PC-3 (cell line): Measurements from ENCODE around the gene LCLAT1. TPM values are rescaled to one million over a fixed set of nuclear protein-coding genes. Genes with fewer than 3 reads are reported as not detected.

Experiments
- ATAC-seq: fragments of 200-7000 bp; cut with Tn5 transposase; 2 replicates; pipeline ENCODE4 v1.9.1; 2020; ENCODE audit warnings: mild to moderate bottlenecking, moderate library complexity
- BruUV-seq: library from RNA; stranded (reverse); fragments of 400-500 nt; replicated peaks from 2 replicates; lab custom pipeline; 2021; lab: Mats Ljungman, UMichigan
- CTCF ChIA-PET: fragments of 300-600 bp; sonication (Branson Sonifier 250); formaldehyde crosslinking; loops from one replicate; lab custom pipeline; 2022; ENCODE audit warnings: antibody characterized with exemption; lab: Charles Lee
- POLR2A ChIA-PET: fragments of 300-600 bp; sonication (Branson Sonifier 250); formaldehyde crosslinking; loops from one replicate; lab custom pipeline; 2022; ENCODE audit warnings: antibody characterized with exemption; ENCODE audit not compliant: unreplicated experiment; lab: Charles Lee
- DNase-seq: peaks from one replicate; pipeline ENCODE4 v3.0.0-alpha.2; 2015
- H2AFZ ChIP-seq: fragments of 300-600 bp; sonication (generic); 2 replicates; pipeline ENCODE4 v1.6.0; 2016; ENCODE audit warnings: antibody characterized with exemption, low read length
- H3F3A ChIP-seq: fragments of 300-600 bp; sonication (generic); one replicate; pipeline ENCODE4 v1.6.0; 2017; ENCODE audit warnings: antibody characterized with exemption, low read length, control low read depth, mild to moderate bottlenecking; ENCODE audit not compliant: unreplicated experiment
- H3K27ac ChIP-seq: fragments of 300-600 bp; sonication (generic); 2 replicates; pipeline ENCODE4 v1.5.1; 2016; ENCODE audit warnings: mild to moderate bottlenecking, low read length
- H3K27me3 ChIP-seq: fragments of 300-600 bp; sonication (generic); 2 replicates; pipeline ENCODE4 v1.6.1; 2016; ENCODE audit warnings: low read length, mixed read lengths
- H3K36me3 ChIP-seq: fragments of 300-600 bp; sonication (generic); 2 replicates; pipeline ENCODE4 v1.6.1; 2016; ENCODE audit warnings: low read depth, mixed run types, low read length, mixed read lengths
- H3K4me1 ChIP-seq: fragments of 300-600 bp; sonication (generic); 2 replicates; pipeline ENCODE4 v1.5.1; 2016; ENCODE audit warnings: low read length; ENCODE audit not compliant: insufficient read depth
- H3K4me2 ChIP-seq: fragments of 300-600 bp; sonication (generic); 2 replicates; pipeline ENCODE4 v1.6.0; 2016; ENCODE audit warnings: low read length
- H3K4me3 ChIP-seq: fragments of 300-600 bp; sonication (generic); 2 replicates; pipeline ENCODE4 v1.5.1; 2016; ENCODE audit warnings: mild to moderate bottlenecking, low read length, mixed read lengths
- H3K79me2 ChIP-seq: fragments of 300-600 bp; sonication (generic); 2 replicates; pipeline ENCODE4 v1.6.1; 2017; ENCODE audit warnings: low read length, mixed read lengths
- H3K9ac ChIP-seq: fragments of 300-600 bp; sonication (generic); 2 replicates; pipeline ENCODE4 v1.6.0; 2016; ENCODE audit warnings: mild to moderate bottlenecking, low read length
- H3K9me2 ChIP-seq: fragments of 300-600 bp; sonication (generic); replicated peaks from 2 replicates; pipeline ENCODE4 v1.6.1; 2016; ENCODE audit warnings: mixed run types, low read length, mixed read lengths
- H3K9me3 ChIP-seq: fragments of 300-600 bp; sonication (generic); 2 replicates; pipeline ENCODE4 v1.6.1; 2016; ENCODE audit warnings: low read length, mixed read lengths
- H4K20me1 ChIP-seq: fragments of 300-600 bp; sonication (generic); 2 replicates; pipeline ENCODE4 v1.6.1; 2016; ENCODE audit warnings: low read length, mixed read lengths
- EZH2 ChIP-seq: fragments of 300-600 bp; sonication (generic); IDR thresholded peaks from one replicate; pipeline ENCODE4 v1.6.1; 2017; ENCODE audit warnings: antibody characterized with exemption, mild to moderate bottlenecking, low read length; ENCODE audit not compliant: unreplicated experiment
- EZH2phosphoT487 ChIP-seq: fragments of 300-600 bp; sonication (generic); IDR thresholded peaks from 2 replicates; pipeline ENCODE4 v1.6.1; 2018; ENCODE audit warnings: mild to moderate bottlenecking, antibody characterized with exemption, low read length, borderline replicate concordance
- intact Hi-C: fragments of 100-400 bp; cut with micrococcal nuclease; formaldehyde crosslinking; loops from 2 replicates; pipeline ENCODE4 v1.9.0; 2023
- total RNA-seq: library from RNA; depleted of rRNA; stranded (reverse); fragments of >200 nt; gene quantifications from 2 replicates; pipeline ENCODE4 v1.2.3, GENCODE V29; 2014
- TF ChIP-seq, protein P1 (sequence below): fragments of 300-600 bp; sonication (generic); conservative IDR thresholded peaks from 2 replicates; pipeline ENCODE4 v1.5.1; 2017; ENCODE audit warnings: antibody characterized with exemption, low read depth, mild to moderate bottlenecking, low read length

The LCLAT1 gene
- total RNA-seq, 1 experiment from 2014 or later, result 22.0 TPM

DNA sequence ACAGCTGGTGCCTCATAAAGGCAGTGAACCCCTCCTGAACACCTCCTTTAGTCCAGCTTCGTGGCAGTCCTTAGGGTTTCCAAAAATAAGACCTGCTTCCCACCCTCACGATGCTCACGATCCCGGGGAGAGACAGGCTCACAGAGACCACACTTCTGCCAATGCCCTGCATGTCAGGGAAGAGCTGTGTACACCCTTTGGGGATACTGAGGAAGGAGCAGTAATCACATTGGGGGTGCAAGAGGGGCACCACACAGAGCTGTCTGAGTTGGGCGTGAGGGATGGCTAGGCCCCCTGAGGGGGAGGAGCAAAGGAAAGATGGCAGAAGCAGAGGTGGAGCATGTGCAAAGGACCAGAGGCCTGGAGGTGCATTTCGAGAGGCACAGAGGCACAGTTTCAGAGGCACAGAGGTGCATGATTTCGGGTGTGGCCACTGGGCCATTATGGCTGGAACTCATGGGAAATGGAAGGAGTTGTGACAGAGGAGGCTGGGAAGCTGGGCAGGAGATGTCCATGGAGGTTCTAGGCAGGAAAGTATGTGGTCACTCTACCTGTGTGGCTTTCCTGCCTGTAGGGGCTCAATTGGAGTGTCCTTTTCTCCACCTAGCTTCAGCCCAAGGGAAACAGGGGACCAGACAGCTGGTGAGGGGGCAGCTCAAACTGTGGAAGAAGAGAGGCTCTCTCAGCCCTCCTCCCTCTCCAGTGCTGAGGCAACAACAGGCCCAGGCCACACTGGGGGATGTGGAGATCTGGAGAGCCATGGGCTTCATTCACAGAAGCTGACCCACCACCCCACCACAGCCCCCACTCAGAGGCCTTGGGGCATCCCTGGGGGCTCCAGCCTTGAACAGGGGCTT, 244.3 kb downstream of the LCLAT1 start:
- H3K27me3 ChIP-seq, result no peaks in the 10 kb centered on the region
- TF ChIP-seq EZH2phosphoT487 (no peak), EZH2 (no peak)
- TF ChIP-seq, protein P1, sequence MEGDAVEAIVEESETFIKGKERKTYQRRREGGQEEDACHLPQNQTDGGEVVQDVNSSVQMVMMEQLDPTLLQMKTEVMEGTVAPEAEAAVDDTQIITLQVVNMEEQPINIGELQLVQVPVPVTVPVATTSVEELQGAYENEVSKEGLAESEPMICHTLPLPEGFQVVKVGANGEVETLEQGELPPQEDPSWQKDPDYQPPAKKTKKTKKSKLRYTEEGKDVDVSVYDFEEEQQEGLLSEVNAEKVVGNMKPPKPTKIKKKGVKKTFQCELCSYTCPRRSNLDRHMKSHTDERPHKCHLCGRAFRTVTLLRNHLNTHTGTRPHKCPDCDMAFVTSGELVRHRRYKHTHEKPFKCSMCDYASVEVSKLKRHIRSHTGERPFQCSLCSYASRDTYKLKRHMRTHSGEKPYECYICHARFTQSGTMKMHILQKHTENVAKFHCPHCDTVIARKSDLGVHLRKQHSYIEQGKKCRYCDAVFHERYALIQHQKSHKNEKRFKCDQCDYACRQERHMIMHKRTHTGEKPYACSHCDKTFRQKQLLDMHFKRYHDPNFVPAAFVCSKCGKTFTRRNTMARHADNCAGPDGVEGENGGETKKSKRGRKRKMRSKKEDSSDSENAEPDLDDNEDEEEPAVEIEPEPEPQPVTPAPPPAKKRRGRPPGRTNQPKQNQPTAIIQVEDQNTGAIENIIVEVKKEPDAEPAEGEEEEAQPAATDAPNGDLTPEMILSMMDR, result no peak
- intact Hi-C loops, result no loop called here
- no TSS peak for BruUV-seq
- no peak for DNase-seq
- ATAC-seq, result no peak
- no peaks in the 10 kb centered on the region for H3F3A ChIP-seq
- H2AFZ ChIP-seq, result no peak overlapping the region
- H3K9me3 ChIP-seq, result no peaks in the 10 kb centered on the region
- no peaks in the 10 kb centered on the region for H3K4me1 ChIP-seq
- POLR2A ChIA-PET, result no interaction called here
- CTCF ChIA-PET, result interaction anchor here (0.6 kb wide), 1 partner anchor 171 kb away, joined by 4 read pairs; no protein-coding TSS in a partner anchor
- H3K4me3 ChIP-seq, result no peak overlapping the region
- H3K36me3 ChIP-seq, result no peaks in the 10 kb centered on the region
- H3K4me2 ChIP-seq, result no peak overlapping the region
- H3K9ac ChIP-seq, result no peak overlapping the region
- no peaks in the 10 kb centered on the region for H3K79me2 ChIP-seq
- H4K20me1 ChIP-seq, result no peaks in the 10 kb centered on the region
- H3K9me2 ChIP-seq, result no peaks in the 10 kb centered on the region
- H3K27ac ChIP-seq, result no peak overlapping the region

DNA sequence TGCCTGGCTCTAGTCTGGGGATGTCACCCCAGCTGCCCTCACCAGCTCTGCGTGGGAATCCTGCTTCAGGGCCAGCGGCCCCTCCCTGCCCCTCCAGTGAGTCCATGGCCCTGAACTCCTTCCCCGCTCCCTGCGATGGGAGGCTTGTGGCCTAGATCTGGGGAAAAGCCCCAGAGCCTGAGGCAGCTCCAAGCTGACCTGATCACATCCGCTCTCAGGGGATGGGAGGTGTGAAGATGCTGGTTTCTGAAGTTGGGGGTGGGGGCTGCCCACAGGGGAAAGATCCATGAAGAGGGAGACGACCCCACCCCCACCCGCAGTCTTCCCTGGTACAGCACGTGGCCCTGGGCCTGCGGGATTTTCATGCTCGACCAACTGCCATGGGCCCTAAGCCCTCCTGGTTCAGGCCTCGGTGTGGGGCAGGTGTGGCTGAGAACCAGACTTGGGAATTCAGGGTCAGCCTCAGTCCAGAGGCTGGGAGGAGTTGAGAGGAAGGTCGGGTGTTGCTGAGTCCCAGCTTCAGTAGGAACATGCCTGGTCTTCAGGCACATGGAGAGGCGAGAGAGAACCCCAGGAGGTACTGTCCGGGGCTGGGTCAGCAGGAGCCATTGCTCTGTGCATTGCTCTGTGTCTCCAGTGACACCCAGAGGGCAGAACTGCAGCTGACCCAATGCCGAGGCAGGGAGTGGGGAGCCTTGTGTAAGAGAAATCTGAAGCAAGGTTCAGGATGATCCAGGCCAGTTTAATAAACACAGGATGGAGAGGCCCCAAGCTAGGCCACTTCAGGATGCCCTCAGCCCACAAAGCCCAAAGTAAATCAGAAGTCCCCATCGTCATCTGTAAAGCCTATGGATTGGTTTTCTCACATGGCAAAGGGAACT, 245.1 kb downstream of the LCLAT1 start:
- Histone ChIP-seq H3F3A (no peaks in the 10 kb centered on the region), H3K4me3 (no peak overlapping the region), H3K79me2 (no peaks in the 10 kb centered on the region), H3K27me3 (no peaks in the 10 kb centered on the region), H3K36me3 (no peaks in the 10 kb centered on the region), H4K20me1 (no peaks in the 10 kb centered on the region), H3K4me2 (no peak overlapping the region), H3K4me1 (no peaks in the 10 kb centered on the region), H2AFZ (no peak overlapping the region), H3K9me3 (no peaks in the 10 kb centered on the region), H3K9ac (no peak overlapping the region), H3K27ac (no peak overlapping the region), H3K9me2 (no peaks in the 10 kb centered on the region)
- ChIA-PET CTCF (interaction anchor here (0.6 to 0.7 kb wide), 2 partner anchors 23 to 170 kb away, joined by 4 read pairs; no protein-coding TSS in a partner anchor), POLR2A (no interaction called here)
- ATAC-seq (peak; percentile 94), DNase-seq (peak; percentile 29)
- TF ChIP-seq EZH2, result no peak
- TF ChIP-seq, protein P1, result peak; percentile 47
- no TSS peak for BruUV-seq
- intact Hi-C loops, result no loop called here
